ENCODE data around the gene HFE.
A peak's percentile ranks its signal among the peaks of the same experiment; 100 is the strongest.

HFE gene

GRCh38 chr6:26054781-26055718, 32.2 kb upstream of the HFE start:
- WGBS, result 2% methylated on average over 27 of the region's 31 CpGs
- Histone ChIP-seq H4K8ac (ENCODE audit: low read length) (no peak overlapping the region), H2BK5ac (ENCODE audit: low read depth, low read length, poor library complexity, severe bottlenecking) (no peak overlapping the region), H3K36me3 (ENCODE audit: control insufficient read depth in 1 of 2, insufficient read depth in 2 of 2, low read depth in 1 of 2, low read length in 2 of 2) (no peaks in the 10 kb centered on the region), H3K27ac (ENCODE audit: low read length, poor library complexity, severe bottlenecking) (peak overlapping the region; percentile 98), H3K4me3 (ENCODE audit: insufficient read depth in 1 of 2, low read depth in 1 of 2, low read length in 2 of 2) (peak overlapping the region; percentile 47 to 78), H3K4me1 (ENCODE audit: control insufficient read depth, insufficient read depth, low read depth, low read length) (peaks cover 3% of the 10 kb centered on the region), H3K18ac (ENCODE audit: low read depth in 1 of 2, low read length in 2 of 2) (peak overlapping the region; percentile 57 to 96), H2BK15ac (ENCODE audit: low read depth, poor library complexity, severe bottlenecking) (no peak overlapping the region), H3K9me3 (ENCODE audit: control insufficient read depth, low read length) (no peaks in the 10 kb centered on the region), H2AK5ac (ENCODE audit: low read length, severe bottlenecking) (no peak overlapping the region), H4K91ac (ENCODE audit: low read length) (peak overlapping the region; percentile 56), H2BK12ac (ENCODE audit: low read length in 2 of 2) (peak overlapping the region in 1 of 2 experiments; percentile 77), H3K23ac (ENCODE audit: low read length in 2 of 2) (peak overlapping the region in 1 of 2 experiments; percentile 90), H3K4me2 (ENCODE audit: low read length, poor library complexity, severe bottlenecking) (peak overlapping the region; percentile 83), H3K27me3 (ENCODE audit: control insufficient read depth in 1 of 2, insufficient read depth in 1 of 2, low read length in 2 of 2) (no peaks in the 10 kb centered on the region), H2AFZ (ENCODE audit: low read depth, low read length) (no peak overlapping the region), H3K4ac (ENCODE audit: low read depth in 1 of 2, low read length in 2 of 2) (peak overlapping the region in 1 of 2 experiments; percentile 17), H2BK120ac (ENCODE audit: low read depth, low read length) (no peak overlapping the region), H3K9ac (ENCODE audit: low read length) (peak overlapping the region; percentile 95), H3K79me1 (replicated peaks; ENCODE audit: low read length, poor library complexity, severe bottlenecking) (peaks cover 2% of the 10 kb centered on the region), H3K14ac (ENCODE audit: low read length in 2 of 2) (no peak overlapping the region)
- DNase-seq, result peak; percentile 98

- H3K4me1 ChIP-seq (ENCODE audit: control insufficient read depth, insufficient read depth, low read depth, low read length), result peaks cover 3% of the 10 kb centered on the region
- peak overlapping the region; percentile 54 to 96 for H3K18ac ChIP-seq (ENCODE audit: low read depth in 1 of 2, low read length in 2 of 2)
- no peak overlapping the region for H2BK12ac ChIP-seq (ENCODE audit: low read length in 2 of 2)
- H3K27me3 ChIP-seq (ENCODE audit: control insufficient read depth in 1 of 2, insufficient read depth in 1 of 2, low read length in 2 of 2), result no peaks in the 10 kb centered on the region
- DNase-seq, result peak; percentile 88
- H2BK15ac ChIP-seq (ENCODE audit: low read depth, poor library complexity, severe bottlenecking), result peak overlapping the region; percentile 89
- H3K4me2 ChIP-seq (ENCODE audit: low read length, poor library complexity, severe bottlenecking), result peak overlapping the region; percentile 83
- H2AFZ ChIP-seq (ENCODE audit: low read depth, low read length), result peak overlapping the region; percentile 66
- under 1% methylated on average over 51 of the region's 51 CpGs for WGBS
- H4K91ac ChIP-seq (ENCODE audit: low read length), result peak overlapping the region; percentile 61
- H2BK5ac ChIP-seq (ENCODE audit: low read depth, low read length, poor library complexity, severe bottlenecking), result peak overlapping the region; percentile 98
- H3K9ac ChIP-seq (ENCODE audit: low read length), result peak overlapping the region; percentile 95
- peaks cover 2% of the 10 kb centered on the region for H3K79me1 ChIP-seq (replicated peaks; ENCODE audit: low read length, poor library complexity, severe bottlenecking)
- H3K4ac ChIP-seq (ENCODE audit: low read depth in 1 of 2, low read length in 2 of 2), result peak overlapping the region; percentile 61 to 91
- no peaks in the 10 kb centered on the region for H3K36me3 ChIP-seq (ENCODE audit: control insufficient read depth in 1 of 2, insufficient read depth in 2 of 2, low read depth in 1 of 2, low read length in 2 of 2)
- H3K27ac ChIP-seq (ENCODE audit: low read length, poor library complexity, severe bottlenecking), result peak overlapping the region; percentile 98
- H3K9me3 ChIP-seq (ENCODE audit: control insufficient read depth, low read length), result no peaks in the 10 kb centered on the region
- H3K4me3 ChIP-seq (ENCODE audit: insufficient read depth in 1 of 2, low read depth in 1 of 2, low read length in 2 of 2), result peak overlapping the region; percentile 78 to 83
- H2AK5ac ChIP-seq (ENCODE audit: low read length, severe bottlenecking), result peak overlapping the region; percentile 77
- peak overlapping the region; percentile 82 for H4K8ac ChIP-seq (ENCODE audit: low read length)
- H2BK120ac ChIP-seq (ENCODE audit: low read depth, low read length), result peak overlapping the region; percentile 85
- H3K23ac ChIP-seq (ENCODE audit: low read length in 2 of 2), result peak overlapping the region; percentile 66 to 90
- peak overlapping the region in 1 of 2 experiments; percentile 86 for H3K14ac ChIP-seq (ENCODE audit: low read length in 2 of 2)
Measured at GRCh38 chr6:26055719-26056582, 31.3 kb upstream of the HFE start.

GRCh38 chr6:26056583-26057350, 30.5 kb upstream of the HFE start:
- Histone ChIP-seq H3K36me3 (ENCODE audit: control insufficient read depth in 1 of 2, insufficient read depth in 2 of 2, low read depth in 1 of 2, low read length in 2 of 2) (no peaks in the 10 kb centered on the region), H2BK120ac (ENCODE audit: low read depth, low read length) (peak overlapping the region; percentile 71), H3K79me1 (replicated peaks; ENCODE audit: low read length, poor library complexity, severe bottlenecking) (peaks cover 2% of the 10 kb centered on the region), H2AK5ac (ENCODE audit: low read length, severe bottlenecking) (no peak overlapping the region), H3K4me2 (ENCODE audit: low read length, poor library complexity, severe bottlenecking) (peak overlapping the region; percentile 49), H3K4me1 (ENCODE audit: control insufficient read depth, insufficient read depth, low read depth, low read length) (peaks cover 3% of the 10 kb centered on the region), H3K9ac (ENCODE audit: low read length) (peak overlapping the region; percentile 95), H3K4ac (ENCODE audit: low read depth in 1 of 2, low read length in 2 of 2) (no peak overlapping the region), H2BK15ac (ENCODE audit: low read depth, poor library complexity, severe bottlenecking) (no peak overlapping the region), H3K27me3 (ENCODE audit: control insufficient read depth in 1 of 2, insufficient read depth in 1 of 2, low read length in 2 of 2) (no peaks in the 10 kb centered on the region), H2AFZ (ENCODE audit: low read depth, low read length) (no peak overlapping the region), H3K14ac (ENCODE audit: low read length in 2 of 2) (no peak overlapping the region), H4K91ac (ENCODE audit: low read length) (no peak overlapping the region), H2BK5ac (ENCODE audit: low read depth, low read length, poor library complexity, severe bottlenecking) (no peak overlapping the region), H4K8ac (ENCODE audit: low read length) (no peak overlapping the region), H2BK12ac (ENCODE audit: low read length in 2 of 2) (no peak overlapping the region), H3K9me3 (ENCODE audit: control insufficient read depth, low read length) (no peaks in the 10 kb centered on the region), H3K23ac (ENCODE audit: low read length in 2 of 2) (no peak overlapping the region), H3K18ac (ENCODE audit: low read depth in 1 of 2, low read length in 2 of 2) (no peak overlapping the region), H3K4me3 (ENCODE audit: insufficient read depth in 1 of 2, low read depth in 1 of 2, low read length in 2 of 2) (peak overlapping the region in 1 of 2 experiments; percentile 78), H3K27ac (ENCODE audit: low read length, poor library complexity, severe bottlenecking) (peak overlapping the region; percentile 82)
- no peak for DNase-seq
- 1% methylated on average over 9 of the region's 14 CpGs for WGBS
